CD4-positive, alpha-beta T cell treated with Interleukin-21 for 1 hour (primary cell): ENCODE results near the gene HOXA6.

ENCODE experiments used
- DNase-seq: peaks from one replicate; pipeline ENCODE4 v3.0.0-alpha.2; 2020

Gene HOXA6

DNA sequence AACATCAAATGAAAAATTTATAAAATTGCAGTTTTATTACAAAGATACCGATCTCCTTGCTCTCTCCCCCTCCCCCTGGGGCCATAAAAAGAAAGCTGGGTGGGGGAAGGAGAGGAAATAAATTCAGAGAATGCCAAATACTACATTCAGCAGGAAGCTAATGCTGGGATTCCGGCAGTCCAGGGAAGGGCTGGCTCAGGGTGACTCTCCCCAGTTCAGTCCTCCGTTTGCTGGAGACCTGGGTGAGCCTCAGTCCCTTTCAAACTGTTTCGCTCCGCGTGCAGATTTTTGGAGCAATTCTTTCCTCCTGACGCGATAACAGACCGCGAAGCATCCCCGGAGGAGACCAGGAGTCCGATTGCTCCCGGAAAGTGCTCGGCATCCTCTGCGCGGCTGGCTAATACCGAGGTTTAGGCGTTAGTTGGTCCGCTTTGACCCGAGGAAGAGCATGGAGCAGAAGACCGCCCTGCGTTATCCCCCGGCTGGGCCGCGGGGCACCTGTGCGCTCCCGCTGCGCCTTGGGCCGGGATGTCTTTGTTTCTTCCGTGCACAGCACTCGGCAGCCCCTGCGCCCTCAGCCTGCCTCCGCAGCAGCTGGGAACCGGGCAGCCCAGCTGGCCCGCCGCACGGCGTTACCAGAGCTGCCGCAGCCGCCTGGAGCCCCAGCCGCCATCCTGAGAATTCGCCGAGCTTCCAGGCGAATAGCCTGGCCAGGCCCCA lies 41.2 kb downstream of the HOXA6 start:
- no peak for DNase-seq

GRCh38 chr7:27105301-27106031 lies 42.1 kb downstream of the HOXA6 start:
- no peak for DNase-seq

- no peak for DNase-seq
Measured at GRCh38 chr7:27104341-27105058, 43.1 kb downstream of the HOXA6 start.

DNA sequence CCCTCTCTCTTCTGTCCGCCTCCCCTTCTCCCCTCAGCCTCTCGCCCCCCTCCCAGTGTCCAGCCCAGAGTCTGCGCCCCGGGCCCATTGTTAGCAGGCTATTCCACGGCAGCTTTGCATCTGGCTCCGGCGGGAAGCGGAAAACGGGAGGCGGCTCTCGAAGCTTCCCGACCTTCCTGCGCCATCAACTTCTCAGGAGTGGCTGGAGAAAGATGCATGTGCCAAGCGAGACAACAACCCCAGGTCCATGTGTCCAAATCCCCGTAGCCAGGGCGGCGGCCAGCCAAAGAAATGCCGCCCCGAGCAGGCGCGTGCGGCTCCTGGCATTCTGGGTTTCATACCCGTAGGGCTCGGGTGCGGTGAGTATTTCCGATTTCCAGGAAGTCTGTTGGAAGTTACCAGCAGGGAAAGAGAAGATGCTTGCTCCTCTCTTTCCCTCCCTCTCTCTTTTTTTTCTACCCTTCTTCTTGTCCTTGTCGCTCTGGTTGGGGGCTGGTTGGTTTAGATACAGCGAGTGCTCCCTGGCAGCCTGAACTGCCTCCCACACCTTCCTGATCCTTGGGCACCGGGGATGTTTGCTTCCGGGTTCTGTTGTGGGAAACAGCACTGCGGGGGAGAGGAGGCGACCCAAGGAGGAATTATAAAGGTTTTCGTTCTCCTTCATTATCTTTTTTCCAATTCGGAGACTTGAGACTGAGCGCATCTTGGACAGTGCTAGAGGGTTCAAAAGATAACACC lies 43.9 kb downstream of the HOXA6 start:
- no peak for DNase-seq

GRCh38 chr7:27102581-27103442 lies 44.8 kb downstream of the HOXA6 start, which contains the start of gene HOXA2:
HOXA2 (minus strand) TSS chr7:27102683; CDS start chr7:27102500, 183 bp downstream.
- DNase-seq, result no peak

GRCh38 chr7:27101957-27102580 lies 45.5 kb downstream of the HOXA6 start:
- no peak for DNase-seq

- no peak for DNase-seq
Measured at GRCh38 chr7:27101171-27101956, 46.2 kb downstream of the HOXA6 start.

- DNase-seq, result no peak
Measured at GRCh38 chr7:27100694-27101170, 46.8 kb downstream of the HOXA6 start.

DNA sequence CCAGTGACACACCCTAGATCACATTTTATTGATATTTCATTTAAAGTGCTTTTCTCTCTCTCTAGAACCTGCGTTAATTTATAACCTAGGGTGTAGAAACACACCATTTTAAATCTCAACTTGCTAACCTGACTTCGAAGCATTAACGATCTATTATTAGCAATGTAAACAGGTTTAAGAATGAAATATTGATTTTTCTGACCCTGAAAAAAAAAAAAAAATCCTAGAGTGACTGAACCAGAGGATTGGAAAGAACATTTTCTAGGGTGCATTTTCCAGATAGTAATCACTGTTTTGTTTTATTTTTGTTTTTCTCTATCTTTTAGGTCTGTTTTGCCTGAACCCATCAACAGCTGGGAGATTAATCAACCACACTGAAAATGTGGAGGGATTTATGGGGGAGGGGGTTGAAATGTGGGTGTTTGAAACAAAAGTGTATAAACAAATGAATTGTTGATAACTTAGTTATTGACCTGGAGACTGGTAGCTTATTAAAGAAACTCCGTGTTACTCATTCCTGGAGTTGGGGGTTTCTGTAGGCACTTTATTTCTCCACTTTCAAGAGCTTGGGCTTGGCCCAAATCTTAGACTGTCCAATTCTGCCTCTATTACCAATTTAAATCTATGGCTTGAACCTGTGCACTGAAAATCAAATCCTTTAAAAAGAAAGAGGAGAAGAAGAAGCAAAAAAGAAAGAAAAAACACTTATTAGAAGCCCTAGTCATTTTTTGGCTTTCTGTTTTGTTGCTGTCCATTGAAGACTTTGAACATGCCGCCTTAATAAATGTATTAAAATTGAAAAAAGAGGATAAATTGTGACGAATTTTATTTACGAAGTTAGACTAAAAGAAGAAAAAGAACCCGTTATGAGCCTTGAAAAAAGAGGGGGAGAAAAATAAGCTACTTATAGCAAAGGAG lies 47.9 kb downstream of the HOXA6 start:
- no peak for DNase-seq

GRCh38 chr7:27098578-27099451 lies 48.8 kb downstream of the HOXA6 start:
- DNase-seq, result no peak

DNA sequence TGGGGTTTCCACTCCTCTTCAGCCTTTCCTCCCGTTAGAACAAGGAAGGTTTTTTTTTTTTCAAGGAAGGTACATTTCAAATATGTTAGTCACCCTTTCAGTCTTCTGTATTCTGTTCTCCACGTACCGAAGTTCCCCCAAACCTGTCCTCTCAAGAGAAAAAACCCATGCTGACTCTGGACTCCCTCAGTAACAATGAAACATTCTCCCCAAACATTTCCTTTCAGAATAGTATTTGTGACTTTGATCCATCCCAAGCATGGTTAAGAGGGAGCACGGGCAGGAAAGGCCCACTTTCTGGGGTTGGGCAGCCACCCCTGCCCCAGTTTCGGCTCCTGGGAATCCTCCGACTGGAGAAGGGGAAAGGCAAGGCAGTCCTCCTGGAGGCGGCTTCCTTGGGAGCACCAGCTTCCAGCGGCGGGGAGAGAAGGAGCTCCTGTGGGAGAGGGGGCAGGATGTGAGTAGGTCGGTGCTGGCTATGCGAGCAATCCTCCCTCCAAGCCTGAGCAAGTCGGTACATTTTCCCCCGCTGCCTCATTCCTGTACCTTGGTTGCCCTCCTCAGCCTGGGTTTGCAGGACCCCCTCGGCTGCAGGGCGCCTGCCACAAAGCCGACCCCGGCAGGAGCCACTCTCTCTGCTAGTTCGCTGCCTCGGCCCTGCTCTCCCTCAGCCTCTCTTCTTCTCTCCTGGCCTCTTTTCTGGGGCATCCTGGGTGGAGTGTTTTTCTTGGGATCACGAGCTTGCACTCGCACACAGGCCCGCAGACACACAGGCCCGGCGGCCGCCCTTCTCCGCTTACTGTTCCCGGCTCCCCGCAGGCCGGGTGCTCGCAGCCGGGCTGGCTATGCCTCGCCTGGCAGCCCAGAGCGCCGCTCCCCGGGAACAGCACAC lies 49.6 kb downstream of the HOXA6 start:
- DNase-seq, result no peak

DNA sequence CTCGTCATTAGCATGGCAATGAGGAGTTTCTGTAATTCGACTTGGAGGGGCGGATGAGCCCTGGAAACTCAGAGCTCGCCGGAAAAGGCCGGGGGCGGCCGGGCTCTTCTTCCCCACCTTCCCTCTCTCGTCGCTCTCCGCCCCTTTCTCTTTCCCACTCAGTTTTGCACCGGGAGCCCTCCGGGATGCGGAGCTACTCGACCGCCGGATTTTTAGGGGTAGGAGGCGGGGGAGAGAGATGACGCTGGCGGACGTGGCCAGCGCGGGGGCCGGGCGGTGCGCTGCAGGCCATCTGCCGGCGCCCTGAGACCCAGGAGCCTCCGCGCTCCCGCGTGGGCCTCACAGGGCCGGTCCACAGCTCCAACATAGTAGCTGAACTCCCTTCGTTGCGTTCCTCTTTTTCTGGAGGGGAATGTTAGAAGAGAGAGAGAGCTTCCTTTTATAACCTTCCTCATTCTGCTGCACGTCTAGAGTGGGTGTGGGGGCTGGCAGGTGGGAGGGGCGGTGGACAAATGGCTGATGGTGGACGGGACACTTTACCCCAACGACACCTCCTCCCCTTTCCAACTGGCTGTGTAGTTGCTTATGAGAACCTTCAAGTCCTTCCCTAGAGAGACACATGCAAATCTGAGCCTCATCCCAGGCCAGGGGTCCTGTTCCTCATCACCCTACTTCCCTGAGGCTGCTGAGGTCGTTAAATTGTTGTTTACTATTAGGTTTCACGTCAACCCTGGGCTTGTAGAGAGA lies 50.6 kb downstream of the HOXA6 start:
- DNase-seq, result peak; percentile 7

GRCh38 chr7:27095897-27096767 lies 51.4 kb downstream of the HOXA6 start, which contains the start of gene HOXA1:
HOXA1 (minus strand) TSS chr7:27096000; CDS start chr7:27095912, 88 bp downstream.
- DNase-seq, result peak; percentile 85
